Measurements from ENCODE around the gene OSBPL10.

The OSBPL10 gene

GRCh38 chr3:31763731-31764130 lies 217.3 kb downstream of the OSBPL10 start:
- no peak for DNase-seq

DNA sequence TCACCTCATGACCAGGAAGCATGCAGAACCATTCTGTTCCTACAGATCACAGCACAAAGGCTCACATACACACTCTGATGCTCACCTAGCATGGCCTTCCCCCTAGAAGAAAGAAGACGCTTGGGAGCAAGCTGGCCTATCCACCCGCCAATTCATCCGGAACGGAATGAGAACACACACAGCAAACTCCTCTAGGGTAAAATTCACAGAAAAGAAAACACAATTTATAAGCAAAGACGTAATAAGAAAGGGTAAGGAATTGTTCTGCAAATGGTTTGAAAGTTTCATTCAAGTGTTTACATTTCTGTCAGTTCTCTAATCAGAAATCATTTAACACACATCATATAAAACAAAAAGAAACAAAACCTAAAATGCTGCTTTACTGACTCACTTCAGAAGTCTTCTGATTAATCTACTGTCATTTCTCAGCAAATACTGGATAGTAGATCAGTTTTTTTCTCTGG lies 218.1 kb downstream of the OSBPL10 start:
- DNase-seq, result no peak

GRCh38 chr3:31762097-31762764 lies 218.8 kb downstream of the OSBPL10 start:
- no peak for DNase-seq

- DNase-seq, result no peak
These were observed 220.4 kb downstream of the OSBPL10 start for GRCh38 chr3:31760654-31761053.

- DNase-seq, result no peak
These were observed 222.6 kb downstream of the OSBPL10 start for GRCh38 chr3:31758322-31758965.

DNA sequence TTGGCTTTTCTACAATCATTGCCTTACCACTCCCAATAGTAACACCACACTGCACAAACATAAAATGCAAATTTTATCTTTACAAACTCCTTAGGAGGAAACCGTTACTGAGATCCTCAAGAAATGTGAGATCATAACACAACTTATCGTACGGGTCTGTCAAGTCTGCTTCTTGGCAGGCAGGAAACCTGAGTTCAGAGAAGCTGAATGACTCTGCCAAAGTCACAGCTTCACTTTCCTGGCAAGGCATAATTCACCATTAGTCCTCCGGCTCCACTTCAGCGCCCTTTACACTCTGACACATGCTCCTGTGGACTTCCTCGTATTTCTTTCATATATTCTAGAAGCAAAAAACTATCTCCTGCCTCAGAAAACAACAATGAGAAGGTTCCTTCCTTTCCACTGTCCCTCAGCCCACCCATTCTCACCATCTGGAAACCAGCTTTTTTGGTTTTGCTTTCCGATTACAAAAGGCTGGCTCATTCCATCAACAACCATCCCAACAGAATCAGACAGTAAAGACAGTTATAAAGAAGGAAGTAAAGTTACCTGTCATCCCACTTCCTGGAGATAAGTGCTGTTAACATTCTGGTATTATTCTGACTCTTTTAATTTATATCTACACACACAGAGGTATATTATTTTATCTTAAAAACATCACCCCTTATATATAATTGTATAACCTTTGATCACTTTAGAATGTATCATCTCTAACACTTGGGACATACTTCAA lies 225.0 kb downstream of the OSBPL10 start:
- DNase-seq, result no peak

GRCh38 chr3:31754575-31755278 lies 226.3 kb downstream of the OSBPL10 start:
- DNase-seq, result no peak

DNA sequence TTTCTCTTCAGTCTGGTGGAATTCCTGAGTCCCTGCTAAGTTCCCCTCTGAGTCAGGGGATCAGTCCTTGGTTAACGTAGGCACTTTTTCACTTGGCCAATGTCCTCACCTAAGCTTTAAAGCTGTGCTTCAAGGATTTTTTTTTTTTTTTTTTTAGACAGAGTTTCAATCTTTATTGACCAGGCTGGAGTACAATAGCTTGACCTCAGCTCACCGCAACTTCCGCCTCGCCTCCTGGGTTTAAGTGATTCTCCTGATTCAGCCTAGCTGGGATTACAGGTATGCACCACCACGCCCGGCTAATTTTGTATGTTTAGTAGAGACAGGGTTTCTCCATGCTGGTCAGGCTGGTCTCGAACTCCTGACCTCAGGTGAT lies 228.0 kb downstream of the OSBPL10 start:
- DNase-seq, result no peak

GRCh38 chr3:31752305-31753049 lies 228.6 kb downstream of the OSBPL10 start:
- DNase-seq, result no peak

GRCh38 chr3:31750341-31750740 lies 230.7 kb downstream of the OSBPL10 start:
- no peak for DNase-seq

DNA sequence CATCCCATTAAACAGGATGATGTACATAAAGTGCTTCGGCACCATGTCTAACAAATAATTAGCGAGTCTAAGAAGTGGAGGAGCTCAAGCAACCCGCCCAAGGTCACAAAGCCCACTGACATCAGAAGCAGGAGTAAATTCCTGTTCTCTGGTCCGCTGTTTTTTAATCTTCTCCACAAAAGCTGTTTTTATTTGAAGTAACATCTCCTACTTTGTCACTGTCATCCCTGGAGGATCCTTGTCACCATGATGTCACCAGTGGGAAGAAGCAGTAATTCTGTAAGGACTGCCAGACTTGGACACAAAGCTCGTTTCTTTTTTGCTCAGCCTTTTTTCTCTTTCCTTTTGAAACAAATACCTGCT lies 232.1 kb downstream of the OSBPL10 start:
- no peak for DNase-seq

GRCh38 chr3:31748281-31748932 lies 232.7 kb downstream of the OSBPL10 start:
- DNase-seq, result no peak

- no peak for DNase-seq
These were observed 233.3 kb downstream of the OSBPL10 start for GRCh38 chr3:31747785-31748184.

DNA sequence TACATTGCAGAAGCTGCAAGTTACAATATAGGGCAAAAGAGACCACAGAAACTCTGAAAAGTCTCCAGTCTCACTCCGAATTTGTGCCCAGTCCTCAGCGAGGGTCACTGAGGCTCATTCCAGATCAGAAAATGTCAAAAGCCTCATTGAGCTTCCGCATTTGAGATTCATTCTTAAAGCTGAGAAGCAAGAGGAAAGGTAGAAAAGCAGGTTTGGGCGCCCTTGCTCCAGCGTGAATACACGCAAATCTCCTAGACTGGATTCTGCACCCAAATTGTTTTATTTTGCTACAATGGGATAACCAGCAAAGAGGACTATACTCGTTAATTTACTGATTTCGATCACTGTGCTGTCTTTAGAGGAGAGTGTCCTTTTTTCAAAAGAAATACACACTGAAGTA lies 236.1 kb downstream of the OSBPL10 start:
- DNase-seq, result no peak

GRCh38 chr3:31743331-31744089 lies 237.6 kb downstream of the OSBPL10 start:
- DNase-seq, result no peak

DNA sequence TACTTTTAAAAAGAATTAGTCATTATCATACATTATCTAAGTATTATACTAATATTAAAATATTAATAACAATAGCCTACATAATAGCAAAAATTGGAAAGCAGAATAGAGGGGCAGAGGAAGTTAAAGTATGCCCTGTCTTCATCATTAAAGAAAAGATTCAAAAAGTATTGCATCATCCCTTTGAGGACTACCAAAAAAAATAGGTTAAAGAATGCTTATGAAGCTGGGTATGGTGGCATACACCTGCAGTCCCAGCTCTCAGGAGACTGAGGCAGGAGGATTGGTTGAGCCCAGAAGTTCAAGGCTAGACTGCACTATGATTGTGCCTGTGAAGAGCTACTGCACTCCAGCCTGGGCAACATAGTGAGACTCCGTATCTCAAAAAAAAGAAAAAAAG lies 240.7 kb downstream of the OSBPL10 start:
- DNase-seq, result no peak

DNA sequence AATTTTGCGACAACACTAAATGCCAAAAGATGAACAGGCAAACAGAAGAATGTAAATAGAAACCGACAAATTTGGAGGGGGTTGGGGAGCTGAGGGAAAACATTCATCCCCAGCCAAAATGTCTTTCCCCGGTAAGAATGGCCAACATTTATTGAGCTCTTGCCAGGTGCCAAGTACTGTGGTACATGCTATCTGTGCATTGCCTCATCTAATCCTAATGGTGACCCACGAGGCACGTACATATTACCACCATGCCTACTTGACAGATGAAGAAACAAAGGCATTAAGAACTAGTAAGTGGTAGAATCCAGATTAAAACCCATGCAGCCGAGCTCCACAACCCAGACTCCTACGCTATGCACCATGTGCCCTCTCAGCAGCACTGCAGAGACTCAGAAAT lies 242.7 kb downstream of the OSBPL10 start:
- no peak for DNase-seq

DNA sequence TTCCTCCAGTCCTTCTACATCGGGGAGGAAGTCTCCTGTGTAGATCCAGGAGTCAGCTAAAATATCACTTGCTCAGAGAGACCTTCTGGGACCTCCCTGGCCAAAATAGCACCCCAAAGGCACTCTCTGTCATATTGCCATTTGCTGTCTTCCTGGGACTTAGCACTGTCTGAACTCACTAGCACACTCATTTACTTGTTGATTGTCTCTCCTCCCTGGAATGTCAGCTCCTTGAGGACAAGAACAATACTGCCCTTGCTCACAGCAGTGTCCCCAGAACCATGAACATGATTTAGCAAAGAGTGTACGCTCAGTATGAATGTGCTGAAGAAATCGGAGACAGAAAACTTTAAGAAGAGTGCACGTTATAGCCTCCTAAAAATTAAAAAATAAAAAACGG lies 245.4 kb downstream of the OSBPL10 start:
- DNase-seq, result no peak

- DNase-seq, result no peak
These were observed 247.8 kb downstream of the OSBPL10 start for GRCh38 chr3:31733234-31733667.

- no peak for DNase-seq
These were observed 248.5 kb downstream of the OSBPL10 start for GRCh38 chr3:31732548-31732947.

- DNase-seq, result no peak
These were observed 251.5 kb downstream of the OSBPL10 start for GRCh38 chr3:31729573-31729972.

All from GF-D8 (cell line).